IMR-90 (cell line): ENCODE results near the gene ABI3BP.
A peak's percentile ranks its signal among the peaks of the same experiment; 100 is the strongest.

Experiments
- BHLHE40 ChIP-seq: fragments of 150-350 bp; IDR thresholded peaks from 2 replicates; pipeline ENCODE4 v1.6.1; 2016; ENCODE audit warnings: mild to moderate bottlenecking, low read depth, low read length
- CEBPB ChIP-seq: IDR thresholded peaks from 2 replicates; pipeline ENCODE4 v1.6.1; 2012; ENCODE audit warnings: low read depth, low read length, improper control_type of control experiment
- CHD1 ChIP-seq: IDR thresholded peaks from 2 replicates; pipeline ENCODE4 v1.6.1; 2012; ENCODE audit warnings: low read depth, low read length, improper control_type of control experiment
- CTCF ChIP-seq: conservative IDR thresholded peaks from 2 replicates; pipeline ENCODE4 v1.5.1; 2012; ENCODE audit warnings: mild to moderate bottlenecking, low read depth, low read length, improper control_type of control experiment
- MAFK ChIP-seq: IDR thresholded peaks from 2 replicates; pipeline ENCODE4 v1.6.1; 2012; ENCODE audit warnings: low read depth, low read length, improper control_type of control experiment
- MXI1 ChIP-seq: IDR thresholded peaks from 2 replicates; pipeline ENCODE4 v1.6.1; 2012; ENCODE audit warnings: low read depth, mild to moderate bottlenecking, low read length, moderate library complexity, borderline replicate concordance
- NFE2L2 ChIP-seq: fragments of 150-350 bp; IDR thresholded peaks from 2 replicates; pipeline ENCODE4 v1.6.1; 2016; ENCODE audit warnings: low read depth, mild to moderate bottlenecking, low read length
- POLR2A ChIP-seq: IDR thresholded peaks from 2 replicates; pipeline ENCODE4 v1.6.1; 2012; ENCODE audit warnings: mild to moderate bottlenecking, low read depth, low read length
- RAD21 ChIP-seq: IDR thresholded peaks from 2 replicates; pipeline ENCODE4 v1.6.1; 2012; ENCODE audit warnings: low read length, improper control_type of control experiment
- RCOR1 ChIP-seq: IDR thresholded peaks from 2 replicates; pipeline ENCODE4 v1.6.1; 2012; ENCODE audit warnings: mild to moderate bottlenecking, low read length, improper control_type of control experiment; ENCODE audit not compliant: insufficient replicate concordance
- RFX5 ChIP-seq: IDR thresholded peaks from 2 replicates; pipeline ENCODE4 v1.8.0; 2012; ENCODE audit warnings: low read depth, mild to moderate bottlenecking, low read length, moderate library complexity
- SMC3 ChIP-seq: fragments of 150-350 bp; IDR thresholded peaks from 2 replicates; pipeline ENCODE4 v1.6.1; 2016; ENCODE audit warnings: low read depth, mild to moderate bottlenecking, antibody characterized with exemption, low read length, moderate library complexity
- USF2 ChIP-seq: fragments of 150-350 bp; IDR thresholded peaks from 2 replicates; pipeline ENCODE4 v1.6.1; 2017; ENCODE audit warnings: mild to moderate bottlenecking, antibody characterized with exemption, low read length, low read depth

- TF ChIP-seq CTCF = no peak
- peak; percentile 90 for TF ChIP-seq POLR2A
- TF ChIP-seq RFX5 = no peak
- no peak for TF ChIP-seq CHD1
- peak; percentile 69 for TF ChIP-seq BHLHE40
- no peak for TF ChIP-seq RAD21
- TF ChIP-seq MXI1 = peak; percentile 69; the same call in 1 of the 2 replicates
- no peak; the same call in 1 of the 2 replicates for TF ChIP-seq USF2
- no peak for TF ChIP-seq SMC3
- TF ChIP-seq NFE2L2 = 0 out of 2 replicates have a peak, but pooled peaks have one; percentile 1
- TF ChIP-seq RCOR1 = no peak
- TF ChIP-seq CEBPB = 0 out of 2 replicates have a peak, but pooled peaks have one; percentile 1
- TF ChIP-seq MAFK = peak; percentile 50; the same call in 1 of the 2 replicates
Observed at GRCh38 chr3:100708989-100709841, 284.0 kb downstream of the ABI3BP start, which contains the start of gene TFG.
